ENCODE results near the gene BTNL9.
"Not testable (repeated sequence)": the region's sequence is repeated elsewhere in the genome, so short reads cannot be mapped to it uniquely, and the experiment has no call there.

BTNL9 gene

DNA sequence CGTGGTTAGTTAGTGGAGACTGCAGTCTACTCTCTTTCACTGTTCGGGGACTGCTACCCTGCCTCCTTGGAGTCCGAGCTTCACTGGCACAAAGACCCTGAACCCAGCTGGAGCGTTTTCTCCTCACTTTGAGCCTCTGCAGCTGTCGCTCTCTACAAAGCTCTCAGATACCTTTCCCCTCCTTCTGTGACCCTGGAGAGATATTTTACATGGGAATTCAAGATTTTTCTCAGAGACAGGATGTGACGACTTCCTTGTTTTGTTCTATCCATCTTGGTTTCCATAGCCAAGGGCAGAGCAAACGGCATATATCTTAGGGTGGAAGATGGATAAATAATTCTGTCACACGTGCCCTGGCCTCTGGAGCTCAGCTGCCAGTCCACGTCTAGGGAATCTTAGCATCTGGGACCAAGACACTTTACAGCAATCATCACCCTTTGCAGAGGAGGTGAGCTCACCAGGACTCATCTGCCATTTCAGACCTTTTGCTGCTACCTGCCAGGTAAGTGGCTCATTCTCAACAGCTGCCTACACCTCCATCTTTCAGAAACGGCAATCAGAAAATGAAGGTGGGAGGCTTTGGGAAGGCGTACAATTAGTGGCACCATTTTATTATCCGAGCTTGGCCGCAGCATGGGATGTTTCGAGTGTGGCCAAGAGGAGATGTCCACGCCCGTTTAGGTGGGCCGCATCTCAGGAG lies at the start of gene BTNL9:
Gene BTNL9 (plus strand): TSS at position 336 of the 700 bp plus-strand sequence. CDS start 5,224 bp downstream, outside the sequence.
- no peak for DNase-seq (ENCODE audit: low read depth)

DNA sequence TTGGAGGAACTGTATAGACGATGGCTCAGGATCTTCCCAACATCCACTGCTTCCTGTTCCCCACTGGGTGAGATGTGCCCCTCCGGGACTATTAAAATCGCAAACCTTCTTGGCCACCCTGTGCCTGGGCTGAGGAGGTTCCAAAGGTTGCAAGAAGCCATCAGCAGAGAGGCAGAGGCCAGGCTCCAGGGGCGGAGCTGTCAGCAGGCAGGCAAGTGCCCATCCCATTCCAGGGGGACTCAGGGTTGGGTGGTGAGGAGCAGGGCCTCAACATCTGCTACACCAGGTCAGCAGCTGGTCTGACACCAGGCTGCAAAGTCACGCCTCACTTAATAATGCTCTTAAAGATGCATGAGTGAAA lies 49.2 kb upstream of the BTNL9 start:
- DNase-seq (ENCODE audit: low read depth): no peak

DNA sequence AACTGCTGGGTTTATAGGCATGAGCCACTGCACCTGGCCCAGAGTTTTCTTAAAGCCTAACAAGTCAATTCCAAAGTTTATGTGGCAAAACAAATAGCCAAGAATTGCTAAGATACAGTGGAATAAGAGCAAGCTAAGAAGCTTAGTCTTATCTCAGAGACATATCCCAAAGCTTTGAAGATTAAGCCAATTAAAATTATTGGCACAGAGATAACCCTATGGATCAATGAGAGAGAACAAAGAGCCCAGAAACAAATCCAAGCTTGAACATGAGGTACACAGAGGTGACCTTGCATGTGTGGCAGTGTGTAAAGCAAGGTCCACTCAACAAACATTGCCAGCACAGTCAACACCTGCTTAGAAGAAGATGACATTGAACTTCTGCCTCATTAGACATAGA lies 38.1 kb upstream of the BTNL9 start:
- DNase-seq (ENCODE audit: low read depth): no peak

DNA sequence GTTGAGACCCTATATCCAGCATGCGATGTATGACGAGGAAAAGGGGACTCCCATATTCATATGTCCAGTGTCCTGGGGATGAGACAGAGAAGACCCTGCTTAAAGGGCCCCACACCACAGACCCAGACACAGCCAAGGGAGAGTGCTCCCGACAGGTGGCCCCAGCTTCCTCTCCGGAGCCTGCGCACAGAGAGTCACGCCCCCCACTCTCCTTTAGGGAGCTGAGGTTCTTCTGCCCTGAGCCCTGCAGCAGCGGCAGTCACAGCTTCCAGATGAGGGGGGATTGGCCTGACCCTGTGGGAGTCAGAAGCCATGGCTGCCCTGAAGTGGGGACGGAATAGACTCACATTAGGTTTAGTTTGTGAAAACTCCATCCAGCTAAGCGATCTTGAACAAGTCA lies 34.3 kb upstream of the BTNL9 start:
- no peak for DNase-seq (ENCODE audit: low read depth)

DNA sequence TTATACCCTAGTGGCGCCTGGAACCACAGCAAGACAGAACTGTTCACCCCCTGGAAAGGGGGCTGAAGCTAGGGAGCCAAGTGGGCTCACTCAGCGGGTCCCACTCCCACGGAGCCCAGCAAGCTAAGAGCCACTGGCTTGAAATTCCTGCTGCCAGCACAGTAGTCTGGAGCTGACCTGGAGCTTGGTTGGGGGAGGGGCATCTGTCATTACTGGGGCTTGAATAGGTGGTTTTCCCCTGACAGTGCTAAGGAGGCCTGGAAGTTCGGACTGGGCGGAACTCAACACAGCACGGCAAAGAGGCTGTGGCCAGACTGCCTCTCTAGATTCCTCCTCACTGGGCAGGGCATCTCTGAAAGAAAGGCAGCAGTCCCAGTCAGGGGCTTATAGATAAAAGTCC lies 31.9 kb upstream of the BTNL9 start:
- no peak for DNase-seq (ENCODE audit: low read depth)

DNA sequence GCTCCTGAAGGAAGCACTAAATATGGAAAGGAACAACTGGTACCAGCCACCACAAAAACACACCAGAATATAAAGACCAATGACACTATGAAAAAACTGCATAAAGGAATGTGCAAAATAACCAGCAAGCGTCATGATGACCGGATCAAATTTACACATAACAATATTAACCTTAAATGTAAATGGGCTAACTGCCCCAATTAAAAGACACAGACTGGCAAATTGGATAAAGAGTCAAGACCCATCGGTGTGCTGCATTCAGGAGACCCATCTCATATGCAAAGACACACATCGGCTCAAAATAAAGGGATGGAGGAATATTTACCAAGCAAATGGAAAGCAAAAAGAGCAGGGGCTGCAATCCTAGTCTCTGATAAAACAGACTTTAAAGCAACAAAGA lies 30.0 kb upstream of the BTNL9 start:
- not testable (repeated sequence) for DNase-seq (ENCODE audit: low read depth)

DNA sequence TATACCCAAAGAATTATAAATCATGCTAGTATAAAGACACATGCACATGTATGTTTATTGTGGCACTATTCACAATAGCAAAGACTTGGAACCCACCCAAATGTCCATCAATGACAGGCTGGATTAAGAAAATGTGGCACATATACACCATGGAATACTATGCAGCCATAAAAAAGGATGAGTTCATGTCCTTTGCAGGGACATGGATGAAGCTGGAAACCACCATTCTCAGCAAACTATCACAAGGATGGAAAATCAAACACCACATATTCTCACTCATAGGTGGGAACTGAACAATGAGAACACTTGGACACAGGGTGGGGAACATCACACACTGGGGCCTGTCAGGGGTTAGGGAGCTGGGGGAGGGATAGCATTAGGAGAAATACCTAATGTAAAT lies 25.4 kb upstream of the BTNL9 start:
- DNase-seq (ENCODE audit: low read depth): not testable (repeated sequence)

DNA sequence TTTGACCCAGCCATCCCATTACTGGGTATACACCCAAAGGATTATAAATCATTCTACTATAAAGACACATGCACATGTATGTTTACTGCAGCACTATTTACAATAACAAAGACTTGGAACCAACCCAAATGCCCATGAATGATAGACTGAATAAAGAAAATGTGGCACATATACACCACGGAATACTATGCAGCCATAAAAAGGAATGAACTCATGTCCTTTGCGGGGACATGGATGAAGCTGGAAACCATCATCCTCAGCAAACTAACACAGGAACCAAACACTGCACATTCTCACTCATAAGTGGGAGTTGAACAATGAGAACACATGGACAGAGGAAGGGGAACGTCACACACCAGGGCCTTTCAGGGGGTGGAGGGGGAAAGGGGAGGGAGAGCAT lies 22.6 kb upstream of the BTNL9 start:
- DNase-seq (ENCODE audit: low read depth): not testable (repeated sequence)

DNA sequence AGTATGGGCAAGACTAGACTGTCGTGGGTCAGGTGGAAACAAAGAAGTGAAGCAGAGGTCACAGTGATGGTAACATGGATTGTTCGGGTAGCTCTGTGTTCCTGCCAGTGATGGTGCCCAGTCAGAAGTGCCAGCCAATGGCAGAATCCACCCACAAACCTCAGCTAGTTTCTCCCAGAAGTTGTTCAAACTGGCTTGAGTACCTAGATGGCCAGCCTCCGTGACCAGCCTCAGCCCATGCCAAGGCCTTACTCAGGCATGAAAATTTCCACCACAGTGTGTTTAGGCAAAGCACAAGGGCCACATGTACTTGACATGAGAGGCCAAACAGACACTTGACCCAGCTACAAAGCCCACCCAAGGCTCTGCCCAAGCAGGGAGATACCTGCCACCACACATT lies 19.4 kb upstream of the BTNL9 start:
- no peak for DNase-seq (ENCODE audit: low read depth)

DNA sequence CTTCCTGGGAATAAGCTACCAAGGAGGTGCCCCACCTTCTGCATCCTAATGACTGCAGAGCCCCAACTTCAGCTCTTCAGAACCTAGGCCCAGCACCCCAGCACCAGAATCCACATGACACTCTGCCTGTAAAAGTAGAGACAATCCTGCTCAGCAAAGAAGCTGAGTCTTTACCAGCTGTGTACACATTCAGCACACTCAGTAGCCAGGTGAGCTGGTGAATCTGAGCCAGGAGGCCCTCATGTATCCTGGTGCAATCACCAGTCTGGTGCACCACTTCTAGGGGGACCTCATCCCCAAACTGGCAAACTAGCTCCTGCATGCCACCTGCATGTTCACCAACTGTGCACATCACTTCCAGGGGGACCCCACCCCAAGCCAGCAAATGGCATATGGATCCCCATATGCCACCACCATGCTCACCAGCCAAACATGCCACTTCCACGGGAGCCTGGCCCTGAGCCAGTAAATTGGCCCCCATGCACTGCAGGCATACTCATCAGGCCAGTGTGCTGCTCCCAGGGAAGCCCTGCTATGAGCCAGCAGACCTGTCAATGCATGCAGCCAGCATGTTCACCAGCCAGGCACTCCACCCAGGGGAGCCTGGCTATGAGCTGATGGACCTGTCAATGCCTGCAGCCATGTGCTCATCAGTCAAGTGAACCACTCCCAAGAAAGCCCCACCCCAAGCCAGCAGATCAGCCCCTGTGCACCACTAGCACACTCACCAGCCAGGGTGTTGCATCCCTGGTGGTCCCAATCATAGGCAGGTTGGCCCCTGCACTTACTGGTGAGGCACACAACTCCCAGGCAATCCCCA lies 15.6 kb upstream of the BTNL9 start:
- no peak for DNase-seq (ENCODE audit: low read depth)

DNA sequence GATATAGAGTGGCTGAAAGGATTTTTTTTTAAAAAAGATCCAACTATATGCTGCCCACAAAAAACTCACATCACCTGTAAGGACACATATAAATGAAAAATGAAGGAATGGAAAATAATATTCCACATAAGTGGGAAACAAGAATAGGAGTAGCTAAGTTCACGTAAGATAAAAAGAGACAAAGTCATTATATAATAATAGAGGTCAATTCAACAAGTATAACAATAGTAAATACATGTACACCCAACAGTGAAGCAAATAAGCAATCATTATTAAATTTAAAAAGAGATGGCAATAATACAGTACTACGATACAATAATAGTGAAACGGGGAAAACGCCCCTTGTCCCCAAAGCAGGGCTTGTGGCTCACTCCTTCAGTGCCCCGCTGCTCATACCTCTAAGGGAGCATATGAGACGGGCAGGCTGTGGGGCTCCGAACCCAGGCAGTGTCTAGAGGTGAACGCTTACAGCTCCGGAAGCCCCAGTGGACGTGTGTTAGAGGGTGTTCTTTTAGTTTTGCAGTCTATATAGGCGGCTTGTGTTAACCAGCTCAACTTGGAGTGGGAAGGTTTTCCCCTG lies 12.5 kb upstream of the BTNL9 start:
- no peak for DNase-seq (ENCODE audit: low read depth)

DNA sequence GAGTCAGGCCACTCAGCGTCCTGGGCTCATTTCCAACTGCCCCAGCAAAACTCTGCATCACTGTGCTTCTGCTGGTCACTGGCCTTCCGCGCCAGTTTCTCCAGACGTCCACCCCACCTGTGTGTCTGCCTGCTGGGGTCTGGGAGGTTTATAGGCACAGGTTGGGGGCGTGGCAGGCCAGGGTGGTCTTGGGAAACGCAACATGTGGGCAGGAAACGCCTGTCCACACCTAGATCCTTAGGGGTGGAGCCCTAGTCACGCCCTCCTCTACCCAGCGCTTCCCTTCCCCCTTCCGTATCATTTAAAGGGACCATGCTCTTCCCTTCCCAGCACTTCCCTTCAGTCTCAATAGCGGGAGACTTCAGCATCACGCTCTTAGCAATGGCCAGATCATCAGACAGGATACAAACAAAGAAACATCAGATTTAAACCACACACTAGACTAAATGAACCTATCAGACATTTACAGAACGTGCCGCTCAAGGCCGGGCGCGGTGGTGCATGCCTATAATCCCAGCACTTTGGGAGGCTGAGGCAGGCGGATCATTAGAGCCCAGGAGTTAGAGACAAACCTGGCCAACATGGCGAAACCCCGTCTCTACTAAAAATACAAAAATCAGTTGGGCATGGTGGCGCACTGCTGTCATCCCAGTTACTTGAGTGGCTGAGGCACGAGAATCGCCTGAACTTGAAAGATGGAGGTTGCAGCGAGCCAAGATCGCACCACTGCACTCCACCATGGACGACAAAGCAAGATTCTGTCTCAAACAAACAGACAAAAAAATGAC lies 11.8 kb upstream of the BTNL9 start:
- no peak for DNase-seq (ENCODE audit: low read depth)

DNA sequence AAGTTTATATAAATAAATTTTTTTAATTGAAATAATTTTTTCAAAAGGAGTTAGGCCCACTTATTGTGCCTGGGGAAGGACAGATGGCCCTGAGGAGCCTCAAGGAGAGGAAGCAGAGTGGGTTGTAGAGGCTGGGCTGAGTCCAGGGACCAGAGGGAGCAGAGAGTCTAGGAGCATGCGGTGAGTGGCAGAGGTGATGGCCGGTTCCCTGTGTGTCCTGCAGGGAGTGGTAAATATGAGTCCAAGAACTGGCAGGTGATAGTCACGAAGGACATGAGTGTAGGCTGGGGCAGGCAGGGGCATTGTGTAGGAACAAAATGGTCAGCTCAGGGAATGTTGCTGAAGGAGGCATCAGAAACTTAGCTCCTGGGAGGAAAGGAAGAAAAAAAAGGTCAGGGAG lies 8.3 kb upstream of the BTNL9 start:
- DNase-seq (ENCODE audit: low read depth): no peak

DNA sequence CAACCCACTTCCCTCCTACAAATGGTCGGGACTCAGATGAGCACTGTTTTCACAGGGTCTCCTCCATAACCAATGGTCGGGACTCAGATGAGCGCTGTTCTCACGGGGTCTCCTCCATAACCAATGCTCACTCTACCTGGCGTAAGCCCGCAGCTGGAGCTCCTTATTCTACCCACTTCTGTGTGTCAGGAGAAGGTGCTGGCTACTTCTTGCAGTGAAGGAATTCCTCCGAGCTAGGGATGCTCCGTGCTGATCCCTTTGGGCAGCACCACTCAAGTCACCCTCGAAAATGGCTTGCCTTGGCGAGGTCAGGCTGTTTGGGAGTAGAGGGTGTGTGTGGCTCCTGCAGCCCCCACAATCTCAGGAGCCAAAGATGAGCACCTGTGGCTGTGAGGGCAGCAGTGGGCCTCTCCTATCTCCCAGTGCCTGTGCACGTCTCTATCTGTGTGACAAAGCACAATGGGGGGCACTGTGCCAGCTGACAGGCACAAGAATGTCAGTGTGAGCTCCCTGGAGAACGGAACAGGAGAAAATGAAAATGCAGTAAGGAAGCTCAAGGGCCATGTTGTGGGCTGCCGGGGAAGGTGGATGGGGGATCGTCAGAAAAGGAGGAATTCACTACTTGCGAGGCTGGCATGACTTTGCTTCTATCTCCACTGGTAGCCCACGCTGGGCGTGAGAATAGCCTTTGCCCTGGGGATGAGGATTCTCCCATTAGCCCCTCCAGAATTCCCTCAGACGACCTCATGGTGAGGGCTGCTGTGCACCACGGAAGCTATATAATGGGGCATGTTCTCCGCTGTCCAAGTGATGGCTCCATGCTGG lies 3.9 kb upstream of the BTNL9 start:
- no peak for DNase-seq (ENCODE audit: low read depth)

DNA sequence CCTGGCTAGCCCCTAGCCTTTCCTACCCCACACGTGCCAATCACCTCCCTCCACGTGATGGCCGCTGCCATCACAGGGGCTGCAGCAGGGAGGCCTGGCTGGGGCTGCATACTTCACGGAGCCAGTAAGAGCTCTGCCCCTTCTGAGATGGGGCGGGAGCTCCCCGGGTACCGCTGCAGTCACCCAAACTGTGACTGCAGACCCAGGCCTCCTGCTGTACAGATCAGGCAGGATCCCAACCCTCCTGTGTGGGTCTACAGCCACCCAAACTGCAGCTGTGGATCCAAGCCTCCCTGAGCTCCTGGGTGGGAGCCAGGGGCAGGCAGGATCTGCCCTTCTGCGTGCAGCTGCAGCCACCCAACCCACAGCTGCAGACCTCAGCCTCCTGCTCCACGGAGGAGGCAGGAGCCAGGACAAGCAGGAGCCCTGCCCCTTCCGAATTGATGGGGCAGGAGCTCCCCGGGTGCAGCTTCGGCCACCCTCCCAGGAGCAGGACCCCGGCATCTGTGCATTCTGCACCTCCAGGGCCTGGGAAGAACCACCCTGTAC lies 3.2 kb upstream of the BTNL9 start:
- DNase-seq (ENCODE audit: low read depth): no peak

DNA sequence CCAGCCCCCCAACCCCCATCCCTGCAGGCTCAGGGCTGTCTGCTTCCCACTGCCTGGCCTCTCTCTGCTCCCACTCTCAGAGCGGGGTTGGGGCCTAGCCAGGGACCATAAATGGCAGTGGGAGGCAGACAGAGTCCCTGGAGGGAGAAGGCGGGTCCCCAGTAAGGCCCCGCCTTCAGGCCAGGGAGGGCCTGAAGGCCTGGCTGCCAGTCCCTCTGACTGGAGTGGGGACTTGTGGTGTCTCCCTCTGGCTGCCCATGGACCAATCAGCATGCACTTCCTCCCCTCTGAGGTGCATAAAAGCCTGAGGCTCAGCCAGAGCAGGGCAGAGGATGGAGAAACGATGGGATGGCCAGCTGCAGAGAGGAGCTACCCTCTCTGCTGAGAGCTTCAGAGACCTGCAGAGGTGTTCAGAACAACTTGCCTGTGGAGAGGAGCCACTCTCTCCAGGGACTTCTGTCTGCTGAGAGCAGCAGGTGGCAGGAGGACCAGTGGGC lies 2.7 kb upstream of the BTNL9 start:
- DNase-seq (ENCODE audit: low read depth): no peak

DNA sequence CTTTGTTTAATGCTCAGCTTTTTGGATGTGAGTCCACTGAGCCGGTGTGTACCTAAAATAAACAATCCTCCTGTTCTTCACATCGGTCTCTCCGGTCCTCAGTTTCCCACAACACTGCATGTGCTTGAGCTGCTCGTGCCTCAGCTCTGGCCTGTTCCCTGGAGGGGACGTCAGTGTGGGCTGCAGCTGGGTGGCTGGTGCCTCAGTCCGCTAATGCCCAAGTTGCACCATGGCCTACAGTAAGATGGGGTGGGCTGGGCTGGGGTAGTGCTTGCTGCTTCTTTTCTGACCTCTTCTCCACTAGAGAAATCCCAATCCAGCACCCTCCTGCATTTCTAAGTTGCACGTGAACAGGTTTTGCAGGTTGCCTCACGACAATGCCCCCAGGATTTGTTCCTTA lies 595 bp upstream of the BTNL9 start:
- no peak for DNase-seq (ENCODE audit: low read depth)

DNA sequence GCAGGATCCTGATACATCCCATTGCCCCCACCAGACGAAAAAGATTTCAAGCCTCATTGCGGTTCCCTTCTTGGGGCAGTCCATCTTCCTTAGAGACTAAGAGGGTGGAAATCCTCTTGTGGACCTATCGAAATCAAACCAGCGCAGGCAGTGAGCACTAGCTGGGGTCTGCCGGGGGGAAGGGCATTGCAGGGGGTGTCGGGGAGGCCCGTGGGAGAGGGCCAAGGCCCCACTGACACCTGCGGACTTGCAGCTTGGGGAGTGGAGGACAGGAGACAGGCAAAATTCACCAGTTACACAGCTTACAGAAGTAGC lies 522 bp downstream of the BTNL9 start:
- no peak for DNase-seq (ENCODE audit: low read depth)

DNA sequence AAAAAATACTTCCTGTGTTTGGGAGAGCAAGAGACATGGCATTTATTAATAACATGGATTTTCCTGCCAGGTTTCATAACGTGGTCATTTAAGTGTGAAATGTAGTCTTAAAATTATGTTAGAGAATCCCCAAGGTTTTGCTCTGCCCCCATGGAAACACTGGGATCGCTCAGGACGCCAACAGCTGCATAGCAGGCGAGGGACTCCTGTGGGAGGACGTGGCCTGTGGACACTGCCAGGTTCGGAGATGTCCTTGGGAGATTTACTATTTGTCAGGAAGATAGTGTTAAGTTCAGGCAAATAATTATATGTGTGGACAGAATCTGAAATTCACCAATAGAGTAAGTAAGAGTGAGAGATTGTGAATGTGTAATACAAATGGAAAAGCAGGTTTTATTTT lies 977 bp downstream of the BTNL9 start:
- no peak for DNase-seq (ENCODE audit: low read depth)

DNA sequence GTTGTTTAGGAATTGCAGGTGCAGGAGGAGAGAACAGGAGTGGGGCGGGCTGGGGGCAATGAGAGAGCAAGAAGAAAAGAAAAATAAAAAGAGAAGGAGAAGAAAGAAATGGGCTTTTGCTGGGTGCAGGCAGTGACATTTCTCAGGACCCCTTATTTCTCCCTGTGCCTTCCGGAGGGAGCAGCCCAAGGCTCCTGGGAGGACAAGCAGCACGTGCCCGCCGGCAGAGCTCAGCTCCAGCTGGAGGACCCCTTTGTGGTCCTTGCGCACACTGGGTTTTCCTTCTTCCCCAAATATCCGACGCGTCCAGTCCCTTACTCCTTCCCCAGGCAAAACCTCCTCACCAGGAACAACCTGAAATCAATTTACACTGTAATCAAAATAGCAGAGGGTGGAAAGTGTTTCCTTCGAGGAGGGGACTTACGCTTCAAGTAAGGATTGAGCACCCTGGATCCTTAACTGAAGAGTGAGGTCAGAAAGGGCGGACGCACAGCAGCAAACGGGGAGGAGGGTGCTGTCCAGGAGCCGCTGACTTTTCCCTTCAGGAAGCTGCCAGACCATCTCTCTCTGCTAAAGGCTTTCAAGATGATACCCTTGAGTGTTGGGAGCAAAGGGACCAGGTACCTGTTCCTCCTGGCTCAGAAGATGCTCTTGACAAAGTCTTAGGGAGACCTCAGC lies 2.1 kb downstream of the BTNL9 start:
- DNase-seq (ENCODE audit: low read depth): no peak

DNA sequence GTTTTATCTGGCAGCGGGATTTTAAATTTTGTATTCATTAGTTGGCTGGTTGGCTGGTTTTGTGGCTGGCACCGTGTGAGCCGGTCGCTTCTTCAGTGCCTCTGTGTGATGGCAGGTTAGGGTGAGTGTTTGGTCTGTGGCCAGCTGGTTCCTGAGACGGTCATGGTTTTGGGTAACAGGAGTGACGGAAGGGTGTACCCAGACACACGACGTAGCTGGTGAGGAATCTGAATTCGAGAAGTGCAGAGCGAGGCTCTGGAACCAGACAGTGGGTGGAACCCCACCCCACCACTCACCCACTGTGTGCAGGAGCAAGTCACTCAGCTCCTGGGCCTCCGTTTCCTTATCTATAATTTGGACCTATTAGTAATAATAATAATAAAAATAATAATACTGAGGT lies 2.7 kb downstream of the BTNL9 start:
- no peak for DNase-seq (ENCODE audit: low read depth)
